HG02973 (cell line): ENCODE data around the gene C7.
A peak's percentile ranks its signal among the peaks of the same experiment; 100 is the strongest.
"Not testable (repeated sequence)": the region's sequence is repeated elsewhere in the genome, so short reads cannot be mapped to it uniquely, and the experiment has no call there.

Experiments used
- ATAC-seq: cut with Tn5 transposase; IDR thresholded peaks from one replicate; pipeline ENCODE4 v1.9.1; 2021; ENCODE audit warnings: moderate library complexity; ENCODE audit not compliant: unreplicated experiment

C7 gene

GRCh38 chr5:40909264-40909663 lies at the start of gene C7:
Gene C7, plus strand, starts transcription at chr5:40909497. Its CDS starts 114 bp downstream, at chr5:40909611.
- no peak for ATAC-seq

- no peak for ATAC-seq
Measured at GRCh38 chr5:40860711-40861110, 48.6 kb upstream of the C7 start.

- ATAC-seq: not testable (repeated sequence)
Measured at GRCh38 chr5:40865004-40865403, 44.3 kb upstream of the C7 start.

GRCh38 chr5:40866844-40867243 lies 42.5 kb upstream of the C7 start:
- ATAC-seq: no peak

GRCh38 chr5:40869384-40869783 lies 39.9 kb upstream of the C7 start:
- ATAC-seq: no peak

- no peak for ATAC-seq
Measured at GRCh38 chr5:40871177-40871576, 38.1 kb upstream of the C7 start.

- ATAC-seq: not testable (repeated sequence)
Measured at GRCh38 chr5:40872253-40872652, 37.0 kb upstream of the C7 start.

GRCh38 chr5:40873286-40873880 lies 35.9 kb upstream of the C7 start:
- ATAC-seq: no peak

GRCh38 chr5:40875958-40876357 lies 33.3 kb upstream of the C7 start:
- no peak for ATAC-seq

GRCh38 chr5:40877371-40877988 lies 31.8 kb upstream of the C7 start:
- no peak for ATAC-seq

- peak; percentile 51 for ATAC-seq
Measured at GRCh38 chr5:40879163-40879942, 29.9 kb upstream of the C7 start.

- no peak for ATAC-seq
Measured at GRCh38 chr5:40882291-40882690, 27.0 kb upstream of the C7 start.

GRCh38 chr5:40883051-40883450 lies 26.2 kb upstream of the C7 start:
- ATAC-seq: not testable (repeated sequence)

- not testable (repeated sequence) for ATAC-seq
Measured at GRCh38 chr5:40895440-40896425, 13.6 kb upstream of the C7 start.

- ATAC-seq: peak; percentile 86
Measured at GRCh38 chr5:40904205-40904993, 4.9 kb upstream of the C7 start.

- no peak for ATAC-seq
Measured at GRCh38 chr5:40904994-40905306, 4.3 kb upstream of the C7 start.

GRCh38 chr5:40906351-40906751 lies 2.9 kb upstream of the C7 start:
- no peak for ATAC-seq

- ATAC-seq: no peak
Measured at GRCh38 chr5:40909723-40910122, 426 bp downstream of the C7 start.

GRCh38 chr5:40911266-40911665 lies 2.0 kb downstream of the C7 start:
- no peak for ATAC-seq

- no peak for ATAC-seq
Measured at GRCh38 chr5:40914835-40915234, 5.5 kb downstream of the C7 start.
